GM18519 (cell line): ENCODE measurements around the gene CLEC4G.

Experiments
- ATAC-seq: cut with Tn5 transposase; IDR thresholded peaks from one replicate; pipeline ENCODE4 v1.9.1; 2021; ENCODE audit warnings: mild to moderate bottlenecking, moderate library complexity; ENCODE audit not compliant: unreplicated experiment, low FRiP score

CLEC4G gene

DNA sequence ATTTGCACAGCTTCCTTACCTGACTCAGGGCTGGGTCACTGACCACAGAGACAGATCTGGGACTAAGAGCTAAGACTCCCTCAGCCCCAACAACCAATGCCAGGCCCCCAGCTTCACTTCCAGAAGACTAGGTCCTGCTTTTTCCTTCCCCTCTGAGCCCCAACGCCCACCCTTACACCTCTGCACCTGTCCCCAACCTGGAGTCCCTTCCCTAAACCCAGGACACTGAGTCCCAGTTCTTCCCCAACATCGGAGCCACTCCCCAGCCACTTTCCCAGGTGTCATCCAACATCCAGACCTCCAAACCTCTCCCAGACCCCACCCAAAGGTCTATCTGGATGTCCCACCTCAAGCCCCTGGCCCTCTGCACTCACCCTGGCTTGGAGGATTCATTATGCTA, 32.9 kb downstream of the CLEC4G start:
- ATAC-seq, result no peak

DNA sequence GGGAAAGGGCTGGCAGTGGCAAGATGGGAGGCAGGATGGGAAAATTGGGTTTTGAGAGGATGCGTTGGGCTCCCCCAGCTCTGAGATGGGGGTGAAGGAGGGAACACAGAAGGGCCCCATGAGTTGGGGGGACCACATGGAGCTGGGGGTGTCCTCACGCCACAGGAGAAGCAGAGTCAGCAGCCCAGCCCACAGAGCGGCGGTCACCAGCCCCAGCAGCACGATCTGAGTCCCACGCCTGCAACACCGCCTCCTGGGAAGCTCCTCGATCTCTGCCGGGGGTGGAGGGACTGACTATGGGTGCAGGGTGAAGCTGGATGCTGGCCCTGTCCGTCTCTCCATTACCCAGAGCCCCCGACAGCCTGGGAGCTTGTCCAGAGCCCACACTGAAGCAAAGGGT, 33.3 kb downstream of the CLEC4G start:
- ATAC-seq, result no peak

DNA sequence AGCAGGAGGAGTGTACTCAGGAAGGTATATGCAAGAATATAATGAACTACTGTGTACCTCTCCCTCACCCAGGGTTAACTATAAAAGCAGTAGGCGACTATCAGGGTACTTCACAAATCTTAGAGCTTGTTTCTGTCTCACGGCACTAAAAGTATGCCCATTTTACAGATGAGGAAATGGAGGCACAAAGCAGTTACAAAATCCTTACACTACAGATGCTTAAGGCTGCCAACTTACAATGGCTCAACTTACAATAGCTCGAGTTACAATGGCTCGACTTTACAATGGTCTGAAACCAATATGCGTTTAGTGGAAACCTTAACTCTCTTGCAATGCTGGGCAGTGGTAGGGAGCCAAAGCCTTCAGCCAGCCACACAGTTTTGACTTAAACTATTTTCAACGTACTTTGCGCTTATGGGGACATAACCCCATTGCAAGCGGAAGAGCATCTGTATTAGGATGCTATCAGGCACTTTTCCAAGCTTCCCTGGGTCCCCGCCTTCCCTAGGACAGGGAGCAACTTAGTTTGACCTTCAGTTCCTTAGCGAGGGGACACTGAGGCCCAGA, 34.1 kb downstream of the CLEC4G start:
- ATAC-seq, result no peak

DNA sequence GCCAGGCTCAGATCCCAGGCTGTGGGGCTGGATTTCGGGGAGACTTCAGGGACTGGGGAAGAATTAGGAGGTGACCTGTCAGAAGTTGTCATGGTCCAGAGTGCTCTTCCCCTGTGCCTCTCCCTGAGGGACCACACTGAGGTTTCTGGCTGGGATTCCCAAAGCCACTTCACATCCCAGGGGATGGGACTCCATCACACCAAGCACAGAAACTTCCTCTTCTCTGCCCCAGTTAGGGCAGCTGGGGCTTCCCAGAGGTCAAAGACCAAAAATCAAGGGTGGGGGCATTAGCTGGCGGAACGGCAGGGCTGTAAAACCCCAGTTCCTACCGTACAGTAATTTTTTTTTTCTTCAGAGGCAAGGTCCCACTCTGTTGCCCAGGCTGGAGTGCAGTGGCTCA, 37.4 kb downstream of the CLEC4G start:
- no peak for ATAC-seq

DNA sequence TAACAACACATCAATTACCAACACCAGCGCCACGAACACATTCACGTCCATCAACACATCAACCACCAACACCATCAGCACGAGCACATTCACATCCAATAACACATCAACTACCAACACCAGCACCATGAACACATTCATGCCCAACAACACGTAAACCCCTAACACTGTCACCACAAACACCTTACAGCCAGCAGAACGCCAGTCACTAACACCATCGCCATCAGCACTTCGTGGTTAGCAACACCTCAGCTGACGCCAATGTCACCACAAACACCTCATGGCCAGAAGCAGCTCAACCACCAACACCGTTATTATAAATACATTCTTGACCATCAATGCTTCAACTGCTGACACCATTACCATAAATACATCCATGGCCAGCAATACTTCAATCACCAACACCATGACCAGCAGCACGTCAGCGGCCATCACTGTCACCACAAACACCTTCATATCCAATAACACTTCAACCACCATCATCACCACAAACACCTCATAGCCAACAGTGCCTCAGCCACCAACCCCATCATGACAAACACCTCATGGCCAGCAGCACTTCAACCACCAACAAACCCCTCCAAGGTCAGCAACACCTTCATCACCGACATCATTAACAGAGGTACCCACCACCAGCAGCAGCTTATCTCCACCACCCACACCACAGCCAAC, 39.4 kb downstream of the CLEC4G start:
- ATAC-seq, result no peak

DNA sequence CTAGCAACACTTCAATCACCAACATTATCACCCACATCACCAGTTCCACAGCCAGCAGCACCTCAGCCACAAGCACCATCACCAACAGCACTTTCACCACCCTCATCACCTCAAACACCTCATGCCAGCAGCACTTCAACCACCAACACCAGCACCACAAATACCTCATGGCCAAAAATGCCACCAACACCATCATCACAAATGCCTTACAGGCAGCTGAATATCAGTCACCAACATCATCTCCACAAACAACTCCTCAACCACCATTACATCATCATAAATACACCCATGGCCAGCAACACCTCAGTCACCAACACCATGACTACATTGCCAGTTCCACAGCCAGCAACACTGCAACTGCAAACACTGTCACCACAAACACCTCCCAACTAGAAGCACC, 40.4 kb downstream of the CLEC4G start:
- no peak for ATAC-seq

DNA sequence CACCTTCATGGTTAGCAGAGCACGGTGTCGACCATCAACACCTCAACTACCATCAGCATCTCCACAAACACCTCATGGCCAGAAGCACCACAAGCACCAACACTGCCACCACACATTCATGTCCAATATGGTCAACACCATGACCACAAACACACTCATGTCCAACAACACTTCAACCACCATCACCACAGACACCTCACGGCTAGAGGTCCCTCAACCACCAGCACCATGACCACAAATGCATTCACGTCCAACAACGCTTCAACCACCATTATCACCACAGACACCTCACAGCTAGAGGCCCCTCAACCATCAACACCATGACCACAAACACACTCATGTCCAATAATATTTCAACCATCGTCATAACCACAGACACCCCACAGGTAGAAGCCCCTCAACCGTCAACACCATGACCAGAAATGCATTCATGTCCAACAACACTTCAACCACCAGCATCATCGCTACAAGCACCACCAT, 41.1 kb downstream of the CLEC4G start:
- ATAC-seq, result no peak

DNA sequence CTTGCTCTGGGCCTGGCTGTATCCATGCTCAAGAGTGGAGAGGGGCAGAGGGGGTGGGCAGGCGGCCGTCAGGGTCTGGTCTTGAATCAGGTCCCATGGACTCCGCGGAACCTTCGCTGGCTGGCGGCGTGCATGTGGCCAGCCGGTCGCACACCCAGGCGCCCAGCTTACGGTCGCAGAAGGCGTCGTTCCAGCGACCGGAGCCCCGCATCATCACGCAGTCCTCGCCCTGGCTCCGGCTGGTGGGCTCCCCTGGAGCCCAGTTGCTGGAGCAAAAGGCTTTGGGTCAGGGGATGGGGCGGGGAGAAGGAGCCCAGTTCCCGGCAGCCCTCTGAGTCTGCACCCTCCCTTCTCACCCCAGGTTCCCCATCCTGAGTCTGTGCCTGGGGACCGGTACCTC, 42.7 kb downstream of the CLEC4G start:
- no peak for ATAC-seq

DNA sequence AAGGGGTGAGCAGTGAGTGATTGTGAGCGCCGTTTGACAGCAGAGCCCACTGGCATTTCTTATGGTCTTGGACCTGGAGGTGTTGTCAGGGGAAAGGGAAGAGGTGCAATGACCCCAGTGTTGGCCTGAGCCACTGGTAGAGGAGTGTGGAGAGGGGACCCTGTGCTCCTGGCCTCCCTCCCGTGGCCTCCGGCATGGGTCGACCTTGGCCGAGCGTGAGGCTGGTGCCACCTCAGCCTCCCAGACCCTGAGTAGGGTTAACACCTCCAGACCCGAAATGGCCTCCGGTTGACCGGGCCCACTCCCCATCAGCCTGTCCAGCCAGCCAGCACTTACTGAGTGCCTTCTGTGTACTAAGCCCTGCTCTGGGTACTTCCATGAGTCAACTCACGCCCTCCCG, 44.7 kb downstream of the CLEC4G start:
- no peak for ATAC-seq

DNA sequence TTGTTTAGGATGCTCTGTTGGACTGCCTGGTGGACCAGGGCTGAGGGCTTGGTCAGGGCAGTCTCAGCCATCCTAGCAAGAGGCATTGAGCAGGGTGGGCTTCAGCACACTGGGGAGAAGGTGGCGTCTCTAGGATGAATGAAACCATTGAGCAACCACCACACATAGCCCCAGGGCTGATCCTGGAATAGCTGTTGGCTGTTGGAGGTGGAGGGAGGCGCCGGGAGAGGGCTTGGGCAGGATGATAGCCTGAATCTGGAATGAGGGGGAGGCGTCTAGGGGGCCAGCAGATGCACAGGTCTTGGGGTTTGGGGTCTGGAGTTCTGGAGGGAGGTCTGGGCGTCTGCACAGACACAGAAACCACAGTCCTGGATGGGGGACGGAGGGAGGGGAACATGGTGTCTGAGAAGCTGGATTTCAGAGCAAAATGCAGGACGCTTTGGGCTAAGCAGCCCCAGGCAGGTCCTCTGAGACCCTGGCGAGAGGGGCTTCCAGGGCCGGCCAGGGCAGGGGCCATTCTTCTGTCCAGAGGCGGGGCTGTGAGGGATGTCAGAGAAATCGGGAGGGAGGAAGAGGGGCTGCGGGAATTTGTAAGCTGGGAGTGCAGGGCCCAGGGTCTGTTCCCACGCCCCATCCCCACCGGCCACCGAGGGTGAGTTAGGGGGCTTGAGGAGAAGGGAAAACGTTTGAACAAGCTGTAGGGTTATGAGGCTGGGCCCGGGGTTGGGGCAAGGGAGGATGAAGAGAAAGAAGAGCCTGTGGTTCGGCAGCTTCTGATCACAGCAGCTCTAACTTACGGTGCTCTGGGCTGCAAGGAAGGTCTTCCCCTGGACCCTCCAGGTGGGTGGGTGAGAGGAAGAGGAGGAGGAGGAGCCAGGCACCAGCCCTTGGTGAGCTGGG, 46.1 kb downstream of the CLEC4G start:
- ATAC-seq, result no peak

DNA sequence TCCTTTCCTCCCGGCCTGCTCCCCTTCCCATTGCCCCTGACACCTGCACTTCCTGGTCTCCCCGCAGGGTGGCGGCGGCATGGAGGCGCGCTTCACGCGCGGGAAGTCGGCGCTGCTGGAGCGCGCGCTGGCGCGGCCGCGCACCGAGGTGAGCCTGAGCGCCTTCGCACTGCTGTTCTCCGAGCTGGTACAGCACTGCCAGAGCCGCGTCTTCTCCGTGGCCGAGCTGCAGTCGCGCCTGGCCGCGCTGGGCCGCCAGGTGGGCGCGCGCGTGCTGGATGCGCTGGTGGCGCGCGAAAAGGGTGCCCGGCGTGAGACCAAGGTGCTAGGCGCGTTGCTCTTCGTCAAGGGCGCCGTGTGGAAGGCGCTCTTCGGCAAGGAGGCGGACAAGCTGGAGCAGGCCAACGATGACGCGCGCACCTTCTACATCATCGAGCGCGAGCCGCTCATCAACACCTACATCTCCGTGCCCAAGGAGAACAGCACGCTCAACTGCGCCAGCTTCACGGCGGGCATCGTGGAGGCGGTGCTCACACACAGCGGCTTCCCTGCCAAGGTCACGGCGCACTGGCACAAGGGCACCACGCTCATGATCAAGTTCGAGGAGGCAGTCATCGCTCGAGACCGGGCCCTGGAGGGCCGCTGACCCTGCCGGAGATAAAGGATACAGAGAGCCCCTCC, 49.6 kb downstream of the CLEC4G start:
- ATAC-seq, result no peak

DNA sequence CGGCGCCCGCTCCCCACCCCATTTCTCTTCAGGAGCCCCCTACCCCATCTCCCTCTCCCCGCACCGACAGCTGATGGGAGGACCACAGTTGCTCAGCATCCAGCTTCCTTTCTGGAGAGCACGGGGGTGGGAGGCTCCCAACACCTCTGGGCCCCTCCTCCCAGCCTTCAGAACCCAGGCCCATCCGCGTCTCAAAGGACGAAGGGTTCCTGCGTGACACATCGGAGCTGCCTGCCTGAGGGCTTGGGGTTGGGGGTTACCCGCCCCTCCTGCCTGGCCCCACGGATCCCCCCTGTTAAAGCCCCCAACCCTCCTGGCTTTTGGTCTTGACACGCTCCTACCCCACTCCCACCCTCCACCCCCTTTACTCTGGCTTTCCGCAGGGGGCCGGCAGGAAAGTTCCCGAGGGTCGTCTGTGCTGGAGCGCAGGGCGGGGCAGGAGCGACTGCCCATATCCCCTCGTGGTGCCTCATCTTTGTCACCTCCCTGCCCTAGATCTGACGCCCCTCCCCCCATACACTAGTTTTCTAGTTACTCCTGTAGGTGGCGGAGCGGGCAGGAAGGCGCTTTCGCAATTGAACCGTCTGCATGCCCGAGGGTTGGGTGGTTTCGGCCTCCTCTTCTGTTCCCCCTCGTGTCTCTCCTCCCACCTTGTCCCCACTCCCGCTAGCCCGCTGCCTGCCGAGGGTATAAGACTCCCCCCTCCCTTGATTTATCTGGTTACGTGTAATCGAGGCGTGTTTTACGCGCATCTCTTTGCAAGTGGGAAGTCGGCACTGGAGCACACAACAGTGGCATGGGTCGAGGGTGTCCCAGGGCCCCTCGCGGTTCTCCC, 50.4 kb downstream of the CLEC4G start:
- ATAC-seq, result no peak

DNA sequence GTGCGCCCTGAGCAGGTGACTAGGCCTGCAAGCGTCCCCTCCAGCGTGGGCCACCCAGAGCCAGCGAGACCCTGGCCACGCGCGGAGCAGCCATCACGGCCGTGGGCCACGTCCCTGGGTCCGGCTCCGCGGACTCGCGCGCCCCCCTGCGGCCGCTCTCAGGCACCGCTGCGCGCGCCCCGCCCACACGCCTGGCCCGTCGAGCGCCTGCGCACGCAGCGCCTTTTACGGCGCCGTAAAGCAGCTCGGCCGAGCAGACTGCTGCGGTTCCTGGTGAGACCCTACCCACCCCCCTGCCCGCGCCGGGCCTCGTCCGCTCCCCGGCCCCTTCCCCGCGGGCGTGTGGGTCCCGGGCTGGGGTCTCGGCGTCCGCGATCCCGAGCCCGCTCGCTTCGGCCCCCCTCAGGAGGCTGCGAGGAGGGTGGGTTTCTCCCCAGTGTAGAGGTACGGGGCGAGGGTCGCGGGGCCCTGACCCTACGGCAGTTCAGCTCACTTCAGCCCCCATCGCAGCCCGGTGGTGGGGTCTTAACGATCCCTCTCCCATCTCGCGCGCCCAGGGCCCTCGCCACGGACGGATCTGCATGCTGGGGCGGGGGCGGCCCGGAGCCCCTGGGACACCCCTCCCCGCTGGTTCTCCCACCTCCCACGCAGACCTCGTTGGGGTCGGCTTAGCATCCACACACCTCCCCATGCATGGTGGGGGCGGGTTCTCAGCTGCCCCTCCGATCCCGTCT, 51.1 kb downstream of the CLEC4G start, which contains the start of gene TRAPPC5:
Gene TRAPPC5 (plus strand): TSS at position 228 of the 734 bp plus-strand sequence. CDS start 1,421 bp downstream, outside the sequence.
- peak; percentile 41 for ATAC-seq

DNA sequence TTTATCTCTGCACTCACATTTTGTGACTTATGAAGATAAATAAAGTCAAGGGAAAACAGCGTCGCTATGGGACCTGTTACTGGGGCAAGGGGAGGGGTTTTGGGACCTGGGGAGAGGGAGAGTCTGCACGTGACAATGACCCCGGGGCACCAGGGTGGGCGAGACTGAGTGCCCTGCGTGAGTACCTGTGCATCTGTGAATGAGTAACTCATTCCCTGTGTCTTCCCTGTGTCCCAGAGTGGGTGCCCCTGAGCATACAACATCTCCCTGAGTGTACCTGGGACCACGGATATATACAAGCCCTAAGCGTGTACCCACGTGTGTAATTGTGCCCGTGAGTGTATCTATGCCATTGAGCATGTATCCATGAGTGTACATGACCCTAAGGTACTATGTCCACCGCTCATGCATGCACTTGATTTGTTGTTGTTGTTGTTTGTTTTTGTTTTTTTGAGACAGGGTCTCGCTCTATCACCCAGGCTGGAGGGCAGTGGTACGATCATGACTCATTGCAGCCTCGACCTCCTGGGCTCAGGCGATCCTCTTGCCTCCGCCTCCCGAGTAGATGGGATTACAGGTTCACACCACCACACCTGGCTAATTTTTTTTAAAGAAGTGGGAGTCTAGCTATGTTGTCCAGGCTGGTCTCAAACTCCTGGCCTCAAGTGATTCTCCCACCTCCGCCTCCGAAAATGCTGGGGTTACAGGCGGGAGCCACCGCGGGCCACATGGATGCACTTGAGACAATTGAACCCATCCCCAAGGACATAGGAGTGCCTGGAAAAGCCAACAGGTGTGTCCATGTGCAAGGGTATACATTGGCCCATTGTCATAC, 51.9 kb downstream of the CLEC4G start:
- ATAC-seq, result no peak

DNA sequence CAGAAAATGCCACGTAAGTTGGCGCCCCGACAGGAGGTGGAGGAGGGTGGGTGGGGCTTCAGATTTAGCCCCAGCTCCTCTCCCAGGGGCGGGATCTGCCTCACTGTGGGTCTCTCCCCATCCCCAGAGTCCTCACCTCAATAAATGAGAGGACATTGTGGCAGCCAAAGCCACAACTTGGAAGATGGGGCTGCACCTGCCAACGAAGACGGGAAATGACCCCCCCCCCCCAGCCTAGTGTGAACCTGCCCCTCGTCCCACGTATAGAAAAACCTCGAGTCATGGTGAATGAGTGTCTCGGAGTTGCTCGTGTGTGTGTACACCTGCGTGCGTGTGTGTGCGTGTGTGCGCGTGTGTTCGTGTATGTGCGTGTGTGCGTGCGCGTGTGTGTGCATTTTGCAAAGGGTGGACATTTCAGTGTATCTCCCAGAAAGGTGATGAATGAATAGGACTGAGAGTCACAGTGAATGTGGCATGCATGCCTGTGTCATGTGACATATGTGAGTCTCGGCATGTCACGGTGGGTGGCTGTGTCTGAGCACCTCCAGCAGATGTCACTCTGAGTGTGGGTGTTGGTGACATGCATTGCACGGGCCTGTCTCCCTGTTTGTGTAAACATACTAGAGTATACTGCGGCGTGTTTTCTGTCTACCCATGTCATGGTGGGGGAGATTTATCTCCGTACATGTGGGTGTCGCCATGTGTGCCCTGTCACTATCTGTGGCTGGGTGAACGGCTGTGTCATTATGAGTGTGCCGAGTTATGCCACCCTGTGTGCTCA, 52.7 kb downstream of the CLEC4G start:
- no peak for ATAC-seq
